Astrocyte of the cerebellum (primary cell): ENCODE measurements around the gene XCR1.

Source experiments
- DNase-seq: peaks from one replicate; pipeline ENCODE4 v3.0.0-alpha.2; 2011; ENCODE audit warnings: low read depth
- H3K4me3 ChIP-seq: 2 replicates; pipeline ENCODE4 v1.5.1; 2011; ENCODE audit warnings: mild to moderate bottlenecking, low read depth, low read length, moderate library complexity
- in situ Hi-C: cut with HindIII; loops from 2 replicates; pipeline ENCODE4 v1.10.0; 2017; ENCODE audit warnings: low sequenced_read_pairs
- TF ChIP-seq, protein P1 (sequence below): IDR thresholded peaks from 2 replicates; pipeline ENCODE4 v1.5.1; 2012; ENCODE audit warnings: low read length, low read depth, moderate library complexity, mild to moderate bottlenecking; ENCODE audit errors: missing control alignments

XCR1 gene

DNA sequence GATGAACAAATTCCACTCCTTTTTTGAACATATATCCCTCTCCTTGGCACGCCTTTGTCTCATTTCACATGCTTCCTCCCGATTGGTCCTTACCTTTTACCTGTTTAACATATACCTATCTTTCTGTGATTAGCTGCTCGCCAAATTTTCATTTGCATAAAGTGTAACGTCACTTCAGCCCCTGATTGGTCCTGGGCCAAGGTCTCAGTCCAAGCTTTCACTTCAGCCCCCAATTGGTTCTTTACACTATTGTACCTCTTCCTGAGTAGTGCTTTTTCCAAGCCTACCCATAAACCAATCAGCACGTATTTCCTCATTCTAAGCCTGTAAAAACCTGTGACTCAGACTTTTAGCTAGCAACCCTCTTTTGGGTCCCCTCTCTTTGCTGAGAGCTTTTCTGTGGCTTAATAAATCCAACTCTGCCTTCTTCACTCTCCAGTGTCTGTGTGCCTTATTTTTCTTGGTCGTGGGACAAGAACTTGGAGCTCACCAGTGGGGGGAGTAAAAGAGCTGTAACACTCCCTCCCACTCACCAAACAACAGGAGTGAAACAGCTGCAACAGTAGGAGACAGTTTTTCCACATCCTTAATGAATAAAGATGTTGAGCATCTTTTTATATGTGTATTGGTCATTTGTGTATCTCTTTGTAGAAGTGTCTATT is 584 bp upstream of the XCR1 start:
- no peak overlapping the region for H3K4me3 ChIP-seq
- TF ChIP-seq, protein P1, sequence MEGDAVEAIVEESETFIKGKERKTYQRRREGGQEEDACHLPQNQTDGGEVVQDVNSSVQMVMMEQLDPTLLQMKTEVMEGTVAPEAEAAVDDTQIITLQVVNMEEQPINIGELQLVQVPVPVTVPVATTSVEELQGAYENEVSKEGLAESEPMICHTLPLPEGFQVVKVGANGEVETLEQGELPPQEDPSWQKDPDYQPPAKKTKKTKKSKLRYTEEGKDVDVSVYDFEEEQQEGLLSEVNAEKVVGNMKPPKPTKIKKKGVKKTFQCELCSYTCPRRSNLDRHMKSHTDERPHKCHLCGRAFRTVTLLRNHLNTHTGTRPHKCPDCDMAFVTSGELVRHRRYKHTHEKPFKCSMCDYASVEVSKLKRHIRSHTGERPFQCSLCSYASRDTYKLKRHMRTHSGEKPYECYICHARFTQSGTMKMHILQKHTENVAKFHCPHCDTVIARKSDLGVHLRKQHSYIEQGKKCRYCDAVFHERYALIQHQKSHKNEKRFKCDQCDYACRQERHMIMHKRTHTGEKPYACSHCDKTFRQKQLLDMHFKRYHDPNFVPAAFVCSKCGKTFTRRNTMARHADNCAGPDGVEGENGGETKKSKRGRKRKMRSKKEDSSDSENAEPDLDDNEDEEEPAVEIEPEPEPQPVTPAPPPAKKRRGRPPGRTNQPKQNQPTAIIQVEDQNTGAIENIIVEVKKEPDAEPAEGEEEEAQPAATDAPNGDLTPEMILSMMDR: no peak
- DNase-seq: no peak
- in situ Hi-C loops: no loop called here

- TF ChIP-seq, protein P1: no peak
- H3K4me3 ChIP-seq: no peak overlapping the region
- in situ Hi-C loops: no loop called here
- DNase-seq: no peak
These were observed 2.1 kb downstream of the XCR1 start for GRCh38 chr3:46025139-46025538.

- in situ Hi-C loops: no loop called here
- no peak overlapping the region for H3K4me3 ChIP-seq
- no peak for DNase-seq
- TF ChIP-seq, protein P1: no peak
These were observed 3.2 kb downstream of the XCR1 start for GRCh38 chr3:46024131-46024530.

DNA sequence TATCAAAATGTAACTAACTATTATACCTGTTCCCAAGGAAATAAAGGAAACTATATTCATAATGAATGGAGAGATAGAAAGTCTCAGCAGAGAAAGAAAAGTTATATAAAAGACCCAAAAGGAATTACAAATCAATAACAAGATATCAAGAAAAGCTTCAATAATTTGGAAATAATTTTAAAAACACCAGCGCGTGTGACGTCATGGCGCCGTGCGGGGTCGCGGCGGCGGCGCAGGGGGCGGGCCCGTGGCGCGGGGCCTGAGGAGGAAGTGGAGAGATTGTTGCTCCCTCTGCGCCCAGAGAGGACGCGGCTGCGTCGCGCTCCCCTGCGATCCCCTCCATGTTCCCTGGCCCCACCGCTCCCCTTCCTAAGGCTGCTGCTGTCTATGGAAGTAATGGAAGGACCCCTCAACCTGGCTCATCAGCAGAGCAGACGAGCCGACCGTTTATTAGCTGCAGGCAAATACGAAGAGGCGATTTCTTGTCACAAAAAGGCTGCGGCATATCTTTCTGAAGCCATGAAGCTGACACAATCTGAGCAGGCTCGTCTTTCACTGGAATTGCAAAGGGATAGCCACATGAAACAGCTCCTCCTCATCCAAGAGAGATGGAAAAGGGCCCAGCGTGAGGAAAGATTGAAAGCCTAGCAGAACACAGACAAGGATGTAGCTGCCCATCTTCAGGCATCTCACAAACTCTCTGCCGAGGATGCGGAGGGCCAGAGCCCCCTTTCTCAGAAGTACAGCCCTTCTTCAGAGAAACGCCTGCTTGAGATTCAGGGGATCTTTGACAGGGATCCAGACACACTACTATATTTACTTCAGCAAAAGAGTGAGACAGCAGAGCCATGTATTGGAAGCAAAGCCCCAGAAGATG is 4.1 kb downstream of the XCR1 start:
- TF ChIP-seq, protein P1: no peak
- DNase-seq: no peak
- in situ Hi-C loops: no loop called here
- H3K4me3 ChIP-seq: no peak overlapping the region

DNA sequence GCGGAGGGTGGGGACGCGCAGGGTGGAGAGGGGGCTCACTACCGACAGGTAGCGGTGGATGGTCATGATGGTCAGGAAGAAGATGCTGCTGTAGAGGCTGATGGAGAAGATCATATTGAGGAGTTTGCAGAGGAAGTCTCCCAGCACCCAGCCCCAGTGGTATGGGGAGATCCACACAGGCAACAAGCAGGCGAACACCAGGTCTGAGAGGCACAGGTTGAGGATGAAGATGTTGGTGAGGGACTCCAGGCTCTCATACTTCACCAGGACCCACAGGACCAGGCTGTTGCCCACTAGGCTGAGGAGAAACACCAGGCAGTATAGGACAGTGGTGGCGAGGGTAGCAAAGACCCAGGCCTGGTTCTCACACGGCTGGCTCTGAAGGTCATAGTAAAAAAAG is 5.8 kb downstream of the XCR1 start:
- DNase-seq: no peak
- in situ Hi-C loops: no loop called here
- no peak overlapping the region for H3K4me3 ChIP-seq
- TF ChIP-seq, protein P1: no peak

DNA sequence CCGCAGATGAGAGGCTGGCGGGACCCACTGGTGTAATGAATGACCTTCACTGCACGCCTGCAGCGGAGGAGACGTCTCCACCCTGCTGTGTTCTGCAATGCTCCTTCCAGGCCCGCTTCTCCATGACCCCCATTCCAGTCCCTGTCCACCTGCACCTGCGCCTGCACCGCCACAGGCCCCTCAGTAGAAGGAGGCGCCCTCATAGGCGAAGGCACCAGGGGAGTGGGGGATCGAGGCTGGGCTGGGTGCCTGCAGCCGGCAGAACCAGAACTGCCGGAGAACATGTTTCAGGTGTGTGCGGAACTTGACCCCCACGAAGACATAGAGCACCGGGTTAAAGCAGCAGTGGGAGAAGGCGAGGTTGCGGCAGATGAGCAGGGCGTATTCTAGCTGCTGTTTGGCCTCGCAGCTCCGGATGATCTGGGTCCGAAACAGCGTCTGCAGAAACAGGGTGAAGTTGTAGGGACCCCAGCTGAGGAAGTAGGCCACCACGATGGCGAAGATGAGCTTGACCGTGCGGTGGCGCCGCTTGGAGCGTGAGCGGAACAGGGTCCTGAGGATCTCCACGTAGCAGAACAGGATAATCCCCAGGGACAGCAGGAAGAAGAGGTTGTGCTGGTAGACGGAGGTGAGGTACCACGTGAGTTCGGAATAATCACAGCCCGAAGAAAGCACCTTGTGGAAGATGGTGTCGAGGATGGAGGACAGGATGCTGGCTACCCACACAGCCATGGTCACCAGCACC is 6.3 kb downstream of the XCR1 start:
- in situ Hi-C loops: no loop called here
- DNase-seq: no peak
- TF ChIP-seq, protein P1: no peak
- H3K4me3 ChIP-seq: no peak overlapping the region
